PC-9 (cell line): ENCODE measurements around the gene ACACA.
"Not testable (repeated sequence)": the region's sequence is repeated elsewhere in the genome, so short reads cannot be mapped to it uniquely, and the experiment has no call there.

Source experiments
- CTCF ChIP-seq: fragments of 200-600 bp; sonication (generic); conservative IDR thresholded peaks from 2 replicates; pipeline ENCODE4 v1.6.1; 2017; ENCODE audit warnings: mixed run types, antibody characterized with exemption, mild to moderate bottlenecking, moderate library complexity
- EZH2 ChIP-seq: fragments of 200-600 bp; sonication (generic); IDR thresholded peaks from 2 replicates; pipeline ENCODE4 v1.8.0; 2017; ENCODE audit warnings: antibody characterized with exemption, low read depth

- TF ChIP-seq CTCF, EZH2: not testable (repeated sequence)
Measured at GRCh38 chr17:37441369-37442014, 34.9 kb upstream of the ACACA start.
